ENCODE measurements around the gene RGS17.
"Not testable (repeated sequence)": the region's sequence is repeated elsewhere in the genome, so short reads cannot be mapped to it uniquely, and the experiment has no call there.

The RGS17 gene

GRCh38 chr6:153031335-153031955, 99.6 kb downstream of the RGS17 start:
- no peak for DNase-seq (ENCODE audit: low read depth)

- DNase-seq (ENCODE audit: low read depth) = no peak
Measured at GRCh38 chr6:153028963-153029362, 102.1 kb downstream of the RGS17 start.

GRCh38 chr6:153028286-153028685, 102.8 kb downstream of the RGS17 start:
- DNase-seq (ENCODE audit: low read depth) = no peak

- DNase-seq (ENCODE audit: low read depth) = no peak
Measured at GRCh38 chr6:153027480-153027879, 103.6 kb downstream of the RGS17 start.

- DNase-seq (ENCODE audit: low read depth) = no peak
Measured at GRCh38 chr6:153024709-153025017, 106.4 kb downstream of the RGS17 start.

GRCh38 chr6:153023977-153024708, 106.9 kb downstream of the RGS17 start:
- peak; percentile 39 for DNase-seq (ENCODE audit: low read depth)

- no peak for DNase-seq (ENCODE audit: low read depth)
Measured at GRCh38 chr6:153018355-153018754, 112.7 kb downstream of the RGS17 start.

GRCh38 chr6:153016846-153017245, 114.2 kb downstream of the RGS17 start:
- no peak for DNase-seq (ENCODE audit: low read depth)

- no peak for DNase-seq (ENCODE audit: low read depth)
Measured at GRCh38 chr6:153015094-153015640, 115.9 kb downstream of the RGS17 start.

- no peak for DNase-seq (ENCODE audit: low read depth)
Measured at GRCh38 chr6:153013438-153013837, 117.6 kb downstream of the RGS17 start.

GRCh38 chr6:153012856-153013255, 118.2 kb downstream of the RGS17 start:
- DNase-seq (ENCODE audit: low read depth) = no peak

GRCh38 chr6:153003366-153003690, 127.8 kb downstream of the RGS17 start:
- DNase-seq (ENCODE audit: low read depth) = no peak

GRCh38 chr6:153002613-153003365, 128.3 kb downstream of the RGS17 start, which contains the start of gene MTRF1L:
Gene MTRF1L, minus strand, starts transcription at chr6:153002709. Its CDS starts 24 bp downstream, at chr6:153002685.
- DNase-seq (ENCODE audit: low read depth) = peak; percentile 91

- DNase-seq (ENCODE audit: low read depth) = no peak
Measured at GRCh38 chr6:153001767-153002612, 129.1 kb downstream of the RGS17 start.

- DNase-seq (ENCODE audit: low read depth) = not testable (repeated sequence)
Measured at GRCh38 chr6:153000790-153001189, 130.3 kb downstream of the RGS17 start.

GRCh38 chr6:153000243-153000642, 130.8 kb downstream of the RGS17 start:
- DNase-seq (ENCODE audit: low read depth) = no peak

- not testable (repeated sequence) for DNase-seq (ENCODE audit: low read depth)
Measured at GRCh38 chr6:152999538-152999937, 131.5 kb downstream of the RGS17 start.

GRCh38 chr6:152993847-152994246, 137.2 kb downstream of the RGS17 start:
- no peak for DNase-seq (ENCODE audit: low read depth)

GRCh38 chr6:152993431-152993830, 137.7 kb downstream of the RGS17 start:
- no peak for DNase-seq (ENCODE audit: low read depth)

GRCh38 chr6:152986978-152987377, 144.1 kb downstream of the RGS17 start:
- no peak for DNase-seq (ENCODE audit: low read depth)

GRCh38 chr6:152985300-152985699, 145.8 kb downstream of the RGS17 start:
- not testable (repeated sequence) for DNase-seq (ENCODE audit: low read depth)

GRCh38 chr6:152984513-152984872, 146.6 kb downstream of the RGS17 start:
- no peak for DNase-seq (ENCODE audit: low read depth)

Data from CMK (cell line).